SK-N-SH treated with all-trans-retinoic acid at 6 μM for 48 hours (cell line): ENCODE results near the gene DENND4C.

Experiments
- ATAC-seq: fragments of 200-7000 bp; cut with Tn5 transposase; 3 replicates; pipeline ENCODE4 v1.9.1; 2020; ENCODE audit warnings: mild to moderate bottlenecking, moderate library complexity
- ARNTL ChIP-seq: fragments of 450-650 bp; formaldehyde crosslinking; IDR thresholded peaks from 2 replicates; pipeline ENCODE4 v1.5.0; 2020; ENCODE audit warnings: low read depth, mild to moderate bottlenecking, moderate library complexity, borderline replicate concordance
- CREB5 ChIP-seq: fragments of 250-450 bp; sonication (Bioruptor Pico); IDR thresholded peaks from 2 replicates; pipeline ENCODE4 v1.5.1; 2020; ENCODE audit warnings: low read depth, mild to moderate bottlenecking, moderate library complexity
- CSDC2 ChIP-seq: fragments of 250-450 bp; sonication (Bioruptor Pico); IDR thresholded peaks from 2 replicates; pipeline ENCODE4 v1.5.0; 2020; ENCODE audit warnings: mild to moderate bottlenecking, moderate library complexity
- CSRNP3 ChIP-seq: fragments of 250-450 bp; sonication (Bioruptor Pico); IDR thresholded peaks from 2 replicates; pipeline ENCODE4 v1.5.1; 2021; ENCODE audit warnings: mild to moderate bottlenecking, moderate library complexity
- ESRRG ChIP-seq: fragments of 250-450 bp; sonication (Bioruptor Pico); IDR thresholded peaks from 2 replicates; pipeline ENCODE4 v1.6.1; 2021; ENCODE audit warnings: mild to moderate bottlenecking
- GLIS3 ChIP-seq: fragments of 250-450 bp; sonication (Bioruptor Pico); IDR thresholded peaks from 2 replicates; pipeline ENCODE4 v1.5.0; 2020; ENCODE audit warnings: mild to moderate bottlenecking, moderate library complexity
- ISL1 ChIP-seq: fragments of 250-450 bp; sonication (Bioruptor Pico); IDR thresholded peaks from 2 replicates; pipeline ENCODE4 v2.1.2; 2022; ENCODE audit warnings: mild to moderate bottlenecking, moderate library complexity
- OSR1 ChIP-seq: fragments of 250-450 bp; sonication (Bioruptor Pico); IDR thresholded peaks from 2 replicates; pipeline ENCODE4 v1.8.0; 2022; ENCODE audit warnings: moderate library complexity, mild to moderate bottlenecking, inconsistent platforms
- PATZ1 ChIP-seq: fragments of 250-450 bp; sonication (Bioruptor Pico); IDR thresholded peaks from 2 replicates; pipeline ENCODE4 v1.8.0; 2020; ENCODE audit warnings: mild to moderate bottlenecking, moderate library complexity, borderline replicate concordance
- POU6F1 ChIP-seq: fragments of 250-450 bp; sonication (Bioruptor Pico); IDR thresholded peaks from 2 replicates; pipeline ENCODE4 v1.8.0; 2021; ENCODE audit warnings: low read depth, mild to moderate bottlenecking, moderate library complexity, borderline replicate concordance
- PPARA ChIP-seq: fragments of 250-450 bp; sonication (Bioruptor Pico); IDR thresholded peaks from 2 replicates; pipeline ENCODE4 v1.5.0; 2020; ENCODE audit warnings: mild to moderate bottlenecking, borderline replicate concordance
- RARB ChIP-seq: fragments of 250-450 bp; sonication (Bioruptor Pico); IDR thresholded peaks from 2 replicates; pipeline ENCODE4 v1.8.0; 2021; ENCODE audit warnings: mild to moderate bottlenecking, moderate library complexity
- TCF4 ChIP-seq: fragments of 250-450 bp; sonication (Bioruptor Pico); IDR thresholded peaks from 2 replicates; pipeline ENCODE4 v1.8.0; 2021; ENCODE audit warnings: mild to moderate bottlenecking, moderate library complexity, borderline replicate concordance
- TOX ChIP-seq: fragments of 250-450 bp; sonication (Bioruptor Pico); IDR thresholded peaks from 2 replicates; pipeline ENCODE4 v1.8.0; 2021; ENCODE audit warnings: mild to moderate bottlenecking, moderate library complexity, borderline replicate concordance
- TSHZ2 ChIP-seq: fragments of 250-450 bp; sonication (Bioruptor Pico); IDR thresholded peaks from 2 replicates; pipeline ENCODE4 v1.5.0; 2020; ENCODE audit warnings: mild to moderate bottlenecking, moderate library complexity
- ZC3H10 ChIP-seq: fragments of 250-450 bp; sonication (Bioruptor Pico); IDR thresholded peaks from 2 replicates; pipeline ENCODE4 v1.5.1; 2021; ENCODE audit warnings: mild to moderate bottlenecking, moderate library complexity
- ZFP3 ChIP-seq: fragments of 250-450 bp; sonication (Bioruptor Pico); IDR thresholded peaks from 2 replicates; pipeline ENCODE4 v1.5.0; 2020; ENCODE audit warnings: mild to moderate bottlenecking, moderate library complexity
- ZFP30 ChIP-seq: fragments of 450-650 bp; formaldehyde crosslinking; IDR thresholded peaks from 2 replicates; pipeline ENCODE4 v1.5.0; 2022; ENCODE audit warnings: mild to moderate bottlenecking, moderate library complexity
- ZNF565 ChIP-seq: fragments of 450-650 bp; formaldehyde crosslinking; conservative IDR thresholded peaks from 2 replicates; pipeline ENCODE4 v1.5.0; 2020; ENCODE audit warnings: low read depth, mild to moderate bottlenecking, moderate library complexity
- ZNF70 ChIP-seq: fragments of 450-650 bp; formaldehyde crosslinking; IDR thresholded peaks from 2 replicates; pipeline ENCODE4 v1.5.0; 2020; ENCODE audit warnings: mild to moderate bottlenecking, moderate library complexity
- ZNF8 ChIP-seq: fragments of 450-650 bp; formaldehyde crosslinking; IDR thresholded peaks from 2 replicates; pipeline ENCODE4 v1.5.0; 2020; ENCODE audit warnings: mild to moderate bottlenecking, moderate library complexity

DENND4C gene

GRCh38 chr9:19270421-19270949, 40.0 kb downstream of the DENND4C start:
- TF ChIP-seq ZNF565 (CRISPR knock-in tag) (no peak), RARB (CRISPR knock-in tag) (no peak), CSRNP3 (CRISPR knock-in tag) (no peak), ZFP30 (CRISPR knock-in tag) (no peak), ARNTL (no peak), PPARA (CRISPR knock-in tag) (no peak), ZC3H10 (CRISPR knock-in tag) (no peak), TOX (CRISPR knock-in tag) (no peak), CREB5 (CRISPR knock-in tag) (no peak), ZFP3 (CRISPR knock-in tag) (no peak), PATZ1 (no peak), ISL1 (CRISPR knock-in tag) (no peak), TCF4 (CRISPR knock-in tag) (no peak), TSHZ2 (CRISPR knock-in tag) (no peak), ZNF70 (CRISPR knock-in tag) (no peak), ZNF8 (CRISPR knock-in tag) (no peak), POU6F1 (CRISPR knock-in tag) (no peak), GLIS3 (CRISPR knock-in tag) (no peak), CSDC2 (CRISPR knock-in tag) (no peak), ESRRG (CRISPR knock-in tag) (no peak)
- no peak for ATAC-seq

- TF ChIP-seq PATZ1 = no peak
- TF ChIP-seq CREB5 (CRISPR knock-in tag) = no peak
- TF ChIP-seq ESRRG (CRISPR knock-in tag) = no peak
- no peak for TF ChIP-seq OSR1 (CRISPR knock-in tag)
- TF ChIP-seq ZNF8 (CRISPR knock-in tag) = no peak
- no peak for TF ChIP-seq ISL1 (CRISPR knock-in tag)
- TF ChIP-seq GLIS3 (CRISPR knock-in tag) = no peak
- TF ChIP-seq ZNF565 (CRISPR knock-in tag) = no peak
- no peak for ATAC-seq
These were observed 40.6 kb downstream of the DENND4C start for GRCh38 chr9:19271081-19271480.
